NOMO-1 (cell line): ENCODE results near the gene DOK5.

Source experiments
- DNase-seq, 2 experiments: peaks; one replicate each; lab custom pipeline; 2025; ENCODE audit not compliant: unreplicated experiment in 2 of 2; lab: John Stamatoyannopoulos, UW

The DOK5 gene

GRCh38 chr20:54680872-54681619, 205.7 kb downstream of the DOK5 start:
- peak; percentile 6 to 21 for DNase-seq

GRCh38 chr20:54681869-54682268, 206.5 kb downstream of the DOK5 start:
- DNase-seq, result no peak

- no peak for DNase-seq
Observed at GRCh38 chr20:54688476-54688875, 213.1 kb downstream of the DOK5 start.

DNA sequence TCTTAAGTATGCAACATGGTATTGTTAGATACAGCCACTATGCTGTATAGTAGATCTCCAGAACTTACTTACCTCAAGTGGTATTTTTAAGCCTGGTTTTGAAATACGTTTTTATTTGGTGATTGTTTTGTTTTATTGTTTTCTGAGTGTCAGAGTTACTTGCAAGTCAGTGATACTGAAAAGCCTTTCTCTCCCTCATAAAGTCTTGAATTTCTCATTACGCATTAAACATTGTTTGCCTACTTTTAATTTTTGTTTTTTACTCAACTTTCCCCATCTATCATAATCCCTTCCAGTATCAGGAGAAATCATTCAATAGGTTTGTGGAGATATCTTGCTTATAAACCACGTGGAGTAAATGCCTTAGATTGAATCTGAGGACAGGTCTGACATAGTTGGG, 214.9 kb downstream of the DOK5 start:
- no peak for DNase-seq

- DNase-seq, result no peak
Observed at GRCh38 chr20:54691327-54691726, 215.9 kb downstream of the DOK5 start.

DNA sequence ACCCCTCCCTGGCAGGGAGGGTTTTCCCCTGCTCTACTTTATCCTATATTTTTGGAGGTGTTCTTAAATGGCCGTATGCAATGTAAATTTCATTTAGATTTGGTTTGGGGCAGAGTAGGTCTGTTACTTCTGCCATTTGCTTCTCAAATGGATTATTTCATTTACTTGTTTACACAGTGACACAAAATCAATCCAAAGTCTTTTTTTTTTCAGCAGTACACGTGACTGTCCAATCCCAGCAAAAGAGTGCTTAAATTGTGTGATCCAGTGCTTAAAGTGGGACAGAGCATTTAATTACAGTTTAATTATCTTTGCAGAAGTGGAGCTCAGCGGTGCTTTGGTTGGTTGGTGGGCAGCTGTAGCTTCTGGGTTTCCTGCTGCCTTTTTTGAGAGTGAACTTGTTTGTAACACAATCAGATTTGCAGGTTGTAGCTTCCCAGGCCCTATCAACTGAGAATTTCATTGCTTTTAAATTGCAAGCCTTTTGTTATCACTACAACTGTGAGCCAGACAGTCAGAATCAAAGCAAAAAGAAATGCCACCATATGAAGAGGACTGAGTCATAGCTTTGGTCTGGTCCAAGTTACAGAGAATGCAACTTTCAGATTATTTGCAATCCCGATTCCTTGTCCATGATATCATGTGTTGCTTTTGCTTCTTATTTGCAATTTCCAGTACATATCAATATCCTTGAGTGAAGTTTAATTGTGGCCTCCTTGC, 216.9 kb downstream of the DOK5 start:
- no peak for DNase-seq

- DNase-seq, result no peak
Observed at GRCh38 chr20:54694516-54694915, 219.1 kb downstream of the DOK5 start.

- DNase-seq, result no peak
Observed at GRCh38 chr20:54698373-54698772, 223.0 kb downstream of the DOK5 start.
